ENCODE measurements around the gene MFSD2B.

MFSD2B gene

GRCh38 chr2:24008672-24009366 lies 1.1 kb upstream of the MFSD2B start:
- H3K9me3 ChIP-seq (ENCODE audit: insufficient read depth, low read length), result no peaks in the 10 kb centered on the region
- no peaks in the 10 kb centered on the region for H3K79me2 ChIP-seq (ENCODE audit: low read length)
- H2AFZ ChIP-seq (ENCODE audit: low read depth, low read length), result no peak overlapping the region
- no peaks in the 10 kb centered on the region for H3K27me3 ChIP-seq (ENCODE audit: low read depth, low read length)
- H3K4me3 ChIP-seq (ENCODE audit: low read length), result no peak overlapping the region
- H3K9ac ChIP-seq (ENCODE audit: low read length), result no peak overlapping the region
- no peaks in the 10 kb centered on the region for H3K4me1 ChIP-seq (ENCODE audit: low read length)
- H3K36me3 ChIP-seq (replicated peaks; ENCODE audit: low read depth, low read length), result no peaks in the 10 kb centered on the region
- H3K27ac ChIP-seq (ENCODE audit: low read length), result no peak overlapping the region
- no peak overlapping the region for H3K4me2 ChIP-seq (ENCODE audit: low read length)
- no peak for TF ChIP-seq CTCF (IDR thresholded peaks at IDR 0.05; ENCODE audit: low read depth, low read length)
- TF ChIP-seq EZH2phosphoT487 (IDR thresholded peaks at IDR 0.05; ENCODE audit: low read depth), result no peak
- H4K20me1 ChIP-seq (ENCODE audit: insufficient read depth, low read length), result no peaks in the 10 kb centered on the region

- H3K27ac ChIP-seq (ENCODE audit: low read length), result no peak overlapping the region
- H3K27me3 ChIP-seq (ENCODE audit: low read depth, low read length), result no peaks in the 10 kb centered on the region
- no peak overlapping the region for H3K9ac ChIP-seq (ENCODE audit: low read length)
- no peak overlapping the region for H3K4me2 ChIP-seq (ENCODE audit: low read length)
- H4K20me1 ChIP-seq (ENCODE audit: insufficient read depth, low read length), result no peaks in the 10 kb centered on the region
- H2AFZ ChIP-seq (ENCODE audit: low read depth, low read length), result no peak overlapping the region
- TF ChIP-seq CTCF (IDR thresholded peaks at IDR 0.05; ENCODE audit: low read depth, low read length) (no peak), EZH2phosphoT487 (IDR thresholded peaks at IDR 0.05; ENCODE audit: low read depth) (no peak)
- no peaks in the 10 kb centered on the region for H3K36me3 ChIP-seq (replicated peaks; ENCODE audit: low read depth, low read length)
- H3K4me1 ChIP-seq (ENCODE audit: low read length), result no peaks in the 10 kb centered on the region
- no peaks in the 10 kb centered on the region for H3K9me3 ChIP-seq (ENCODE audit: insufficient read depth, low read length)
- H3K4me3 ChIP-seq (ENCODE audit: low read length), result no peak overlapping the region
- H3K79me2 ChIP-seq (ENCODE audit: low read length), result no peaks in the 10 kb centered on the region
Observed at GRCh38 chr2:24009367-24009679, 562 bp upstream of the MFSD2B start.

GRCh38 chr2:24010477-24011249 lies 778 bp downstream of the MFSD2B start:
- TF ChIP-seq EZH2phosphoT487 (IDR thresholded peaks at IDR 0.05; ENCODE audit: low read depth) (no peak), CTCF (IDR thresholded peaks at IDR 0.05; ENCODE audit: low read depth, low read length) (no peak)
- no peaks in the 10 kb centered on the region for H3K4me1 ChIP-seq (ENCODE audit: low read length)
- no peaks in the 10 kb centered on the region for H3K36me3 ChIP-seq (replicated peaks; ENCODE audit: low read depth, low read length)
- no peaks in the 10 kb centered on the region for H3K27me3 ChIP-seq (ENCODE audit: low read depth, low read length)
- H4K20me1 ChIP-seq (ENCODE audit: insufficient read depth, low read length), result no peaks in the 10 kb centered on the region
- no peak overlapping the region for H2AFZ ChIP-seq (ENCODE audit: low read depth, low read length)
- no peak overlapping the region for H3K4me2 ChIP-seq (ENCODE audit: low read length)
- H3K27ac ChIP-seq (ENCODE audit: low read length), result no peak overlapping the region
- no peak overlapping the region for H3K9ac ChIP-seq (ENCODE audit: low read length)
- H3K9me3 ChIP-seq (ENCODE audit: insufficient read depth, low read length), result no peaks in the 10 kb centered on the region
- H3K4me3 ChIP-seq (ENCODE audit: low read length), result no peak overlapping the region
- H3K79me2 ChIP-seq (ENCODE audit: low read length), result no peaks in the 10 kb centered on the region

GRCh38 chr2:24011250-24012104 lies 1.6 kb downstream of the MFSD2B start:
- no peaks in the 10 kb centered on the region for H3K27me3 ChIP-seq (ENCODE audit: low read depth, low read length)
- H2AFZ ChIP-seq (ENCODE audit: low read depth, low read length), result no peak overlapping the region
- no peaks in the 10 kb centered on the region for H3K9me3 ChIP-seq (ENCODE audit: insufficient read depth, low read length)
- H3K79me2 ChIP-seq (ENCODE audit: low read length), result no peaks in the 10 kb centered on the region
- H3K4me1 ChIP-seq (ENCODE audit: low read length), result no peaks in the 10 kb centered on the region
- H3K27ac ChIP-seq (ENCODE audit: low read length), result no peak overlapping the region
- no peak overlapping the region for H3K9ac ChIP-seq (ENCODE audit: low read length)
- no peaks in the 10 kb centered on the region for H3K36me3 ChIP-seq (replicated peaks; ENCODE audit: low read depth, low read length)
- H3K4me2 ChIP-seq (ENCODE audit: low read length), result no peak overlapping the region
- no peaks in the 10 kb centered on the region for H4K20me1 ChIP-seq (ENCODE audit: insufficient read depth, low read length)
- no peak overlapping the region for H3K4me3 ChIP-seq (ENCODE audit: low read length)
- TF ChIP-seq CTCF (IDR thresholded peaks at IDR 0.05; ENCODE audit: low read depth, low read length), result no peak
- no peak for TF ChIP-seq EZH2phosphoT487 (IDR thresholded peaks at IDR 0.05; ENCODE audit: low read depth)

Data from OCI-LY3 (cell line).